ENCODE results near the gene RIMBP2.

DNA sequence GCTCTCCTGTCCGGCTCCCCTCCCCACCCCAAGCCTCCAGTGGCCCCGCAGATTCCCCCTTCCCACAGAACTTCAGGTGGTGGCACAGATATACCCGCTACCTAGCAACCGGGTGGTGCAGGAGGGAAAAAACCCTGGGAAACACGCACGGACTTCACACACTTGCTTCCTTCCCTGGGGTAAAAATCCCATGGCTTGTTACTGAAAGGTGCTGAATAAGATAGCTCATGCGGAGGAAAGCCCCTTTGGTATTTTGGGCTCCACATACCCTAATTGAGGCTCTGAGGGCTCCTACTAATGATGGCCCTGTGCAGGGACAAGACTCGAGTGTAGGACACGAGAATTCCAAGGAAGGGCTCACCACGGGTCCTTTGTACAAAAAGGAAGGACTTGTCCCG lies 869 bp upstream of the RIMBP2 start:
- TF ChIP-seq, protein P1, sequence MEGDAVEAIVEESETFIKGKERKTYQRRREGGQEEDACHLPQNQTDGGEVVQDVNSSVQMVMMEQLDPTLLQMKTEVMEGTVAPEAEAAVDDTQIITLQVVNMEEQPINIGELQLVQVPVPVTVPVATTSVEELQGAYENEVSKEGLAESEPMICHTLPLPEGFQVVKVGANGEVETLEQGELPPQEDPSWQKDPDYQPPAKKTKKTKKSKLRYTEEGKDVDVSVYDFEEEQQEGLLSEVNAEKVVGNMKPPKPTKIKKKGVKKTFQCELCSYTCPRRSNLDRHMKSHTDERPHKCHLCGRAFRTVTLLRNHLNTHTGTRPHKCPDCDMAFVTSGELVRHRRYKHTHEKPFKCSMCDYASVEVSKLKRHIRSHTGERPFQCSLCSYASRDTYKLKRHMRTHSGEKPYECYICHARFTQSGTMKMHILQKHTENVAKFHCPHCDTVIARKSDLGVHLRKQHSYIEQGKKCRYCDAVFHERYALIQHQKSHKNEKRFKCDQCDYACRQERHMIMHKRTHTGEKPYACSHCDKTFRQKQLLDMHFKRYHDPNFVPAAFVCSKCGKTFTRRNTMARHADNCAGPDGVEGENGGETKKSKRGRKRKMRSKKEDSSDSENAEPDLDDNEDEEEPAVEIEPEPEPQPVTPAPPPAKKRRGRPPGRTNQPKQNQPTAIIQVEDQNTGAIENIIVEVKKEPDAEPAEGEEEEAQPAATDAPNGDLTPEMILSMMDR (IDR thresholded peaks at IDR 0.05), result no peak
- no peak for TF ChIP-seq POLR2A (IDR thresholded peaks at IDR 0.05)

All from lower leg skin (tissue), 3 donors.